GM18511 (cell line): ENCODE data around the gene PYCARD.

Experiments
- ATAC-seq: cut with Tn5 transposase; IDR thresholded peaks from one replicate; pipeline ENCODE4 v1.9.1; 2021; ENCODE audit warnings: mild to moderate bottlenecking, moderate library complexity; ENCODE audit not compliant: unreplicated experiment

PYCARD gene

GRCh38 chr16:31167315-31167714, 35.2 kb downstream of the PYCARD start:
- no peak for ATAC-seq

GRCh38 chr16:31157136-31157535, 45.4 kb downstream of the PYCARD start:
- no peak for ATAC-seq
